Uterus (tissue), 4 donors: Measurements from ENCODE around the gene SLC35F3. TPM values are rescaled to one million over a fixed set of nuclear protein-coding genes. Genes with fewer than 3 reads are reported as not detected.

Experiments used
- DNase-seq, 2 donors: peaks; one replicate each; pipeline ENCODE4 v3.0.0-alpha.2; 2019 to 2020
- H3K27ac ChIP-seq, 2 donors: fragments of 200-600 bp; sonication (generic); 1 replicate in 1 of 2; 2 replicates in 1 of 2; pipeline ENCODE4 v1.5.1; 2016 to 2018
- H3K27me3 ChIP-seq, 2 donors: fragments of 200-600 bp; sonication (generic); one replicate each; pipeline ENCODE4 v1.5.1; 2018 to 2019; ENCODE audit warnings: control low read depth in 1 of 2
- H3K36me3 ChIP-seq, 2 donors: fragments of 200-600 bp; sonication (generic); one replicate each; pipeline ENCODE4 v1.5.1; 2019; ENCODE audit warnings: control low read depth in 1 of 2
- H3K4me1 ChIP-seq, 2 donors: fragments of 200-600 bp; sonication (generic); one replicate each; pipeline ENCODE4 v1.5.1; 2018 to 2019; ENCODE audit warnings: control low read depth in 1 of 2
- H3K4me3 ChIP-seq, 2 donors: fragments of 200-600 bp; sonication (generic); 1 replicate in 1 of 2; 2 replicates in 1 of 2; pipeline ENCODE4 v1.5.1; 2018 to 2019; ENCODE audit warnings: mild to moderate bottlenecking in 1 of 2
- H3K9me3 ChIP-seq, 2 donors: fragments of 200-600 bp; sonication (generic); one replicate each; pipeline ENCODE4 v1.5.1; 2019; ENCODE audit warnings: control low read depth in 1 of 2
- POLR2A ChIP-seq, 2 donors: fragments of 450-650 bp; IDR thresholded peaks; one replicate each; pipeline ENCODE4 v1.6.1; 2016; ENCODE audit warnings: antibody characterized with exemption in 2 of 2, mild to moderate bottlenecking in 1 of 2, moderate library complexity in 1 of 2
- intact Hi-C: fragments of 100-400 bp; cut with DNase I; formaldehyde crosslinking; loops from one replicate; pipeline ENCODE4 v1.15.1; 2023; ENCODE audit warnings: low total_unique reads
- total RNA-seq, 4 donors: library from RNA; depleted of rRNA in 3 of 4; stranded (reverse); fragments of >200 nt in 3 of 4; gene quantifications; one replicate each; pipeline versions ENCODE4 v1.1.0 to v1.2.4, GENCODE V29; 2014 to 2023
- TF ChIP-seq, protein P1 (sequence below), 4 experiments: fragments of 200-600 bp in 2 of 4; fragments of 450-650 bp in 2 of 4; sonication (generic) in 2 of 4; IDR thresholded peaks; one replicate each; pipeline ENCODE4 v1.5.1; 2016 to 2019; ENCODE audit warnings: antibody characterized with exemption in 4 of 4, mild to moderate bottlenecking in 2 of 4, moderate library complexity in 1 of 4
- donor health status: DM: yes; HTN: yes; CAD: no.

Gene SLC35F3
- total RNA-seq, 4 donors from 2014 or later, result 0.24 to 0.62 (median 0.26) TPM; not detected in 1

DNA sequence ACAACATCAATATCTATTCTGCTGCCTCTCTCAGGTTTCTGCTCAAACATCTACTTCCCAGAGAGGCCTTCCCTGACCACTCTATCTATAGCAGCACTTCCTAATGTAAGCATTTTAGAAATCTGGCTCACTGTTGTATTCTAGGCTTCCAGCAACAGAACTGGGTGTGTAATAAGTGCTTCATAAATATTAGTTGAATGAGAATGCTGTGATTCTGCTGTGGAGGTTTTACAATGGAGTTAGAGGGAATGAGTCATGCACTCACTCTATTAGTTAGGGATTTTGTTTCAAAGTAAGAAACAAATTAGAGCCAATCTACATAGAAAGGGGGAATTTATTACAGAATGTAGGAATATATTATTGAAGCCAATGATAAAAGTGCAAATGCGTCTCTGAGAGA, 38.6 kb upstream of the SLC35F3 start:
- intact Hi-C loops, result no loop called here
- TF ChIP-seq, protein P1, sequence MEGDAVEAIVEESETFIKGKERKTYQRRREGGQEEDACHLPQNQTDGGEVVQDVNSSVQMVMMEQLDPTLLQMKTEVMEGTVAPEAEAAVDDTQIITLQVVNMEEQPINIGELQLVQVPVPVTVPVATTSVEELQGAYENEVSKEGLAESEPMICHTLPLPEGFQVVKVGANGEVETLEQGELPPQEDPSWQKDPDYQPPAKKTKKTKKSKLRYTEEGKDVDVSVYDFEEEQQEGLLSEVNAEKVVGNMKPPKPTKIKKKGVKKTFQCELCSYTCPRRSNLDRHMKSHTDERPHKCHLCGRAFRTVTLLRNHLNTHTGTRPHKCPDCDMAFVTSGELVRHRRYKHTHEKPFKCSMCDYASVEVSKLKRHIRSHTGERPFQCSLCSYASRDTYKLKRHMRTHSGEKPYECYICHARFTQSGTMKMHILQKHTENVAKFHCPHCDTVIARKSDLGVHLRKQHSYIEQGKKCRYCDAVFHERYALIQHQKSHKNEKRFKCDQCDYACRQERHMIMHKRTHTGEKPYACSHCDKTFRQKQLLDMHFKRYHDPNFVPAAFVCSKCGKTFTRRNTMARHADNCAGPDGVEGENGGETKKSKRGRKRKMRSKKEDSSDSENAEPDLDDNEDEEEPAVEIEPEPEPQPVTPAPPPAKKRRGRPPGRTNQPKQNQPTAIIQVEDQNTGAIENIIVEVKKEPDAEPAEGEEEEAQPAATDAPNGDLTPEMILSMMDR (IDR thresholded peaks at IDR 0.05), result no peak
- no peak for TF ChIP-seq POLR2A (IDR thresholded peaks at IDR 0.05)
- Histone ChIP-seq H3K9me3 (no peaks in the 10 kb centered on the region), H3K4me3 (no peak overlapping the region), H3K27me3 (no peaks in the 10 kb centered on the region), H3K36me3 (no peaks in the 10 kb centered on the region), H3K4me1 (no peaks in the 10 kb centered on the region), H3K27ac (no peak overlapping the region)
- DNase-seq, result no peak

DNA sequence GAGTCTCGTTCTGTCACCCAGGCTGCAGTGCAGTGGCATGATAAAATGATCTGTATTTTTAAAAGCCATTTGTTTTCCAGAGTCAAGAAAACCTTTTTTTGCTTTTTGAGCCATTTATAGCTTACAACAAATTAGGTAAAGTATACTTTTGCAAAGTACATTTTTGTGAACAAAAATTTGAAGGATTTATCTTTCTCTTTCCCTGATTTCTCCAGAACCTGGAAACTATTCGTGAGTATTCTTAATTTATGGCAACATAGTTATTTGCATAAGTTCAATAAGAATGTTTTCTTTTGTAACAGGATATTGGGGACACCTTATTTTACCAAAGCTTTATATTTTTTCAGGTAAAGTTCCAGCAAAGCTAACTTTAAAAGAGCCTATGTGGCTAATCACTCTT, 37.4 kb upstream of the SLC35F3 start:
- Histone ChIP-seq H3K4me1 (no peaks in the 10 kb centered on the region), H3K4me3 (no peak overlapping the region), H3K27ac (no peak overlapping the region), H3K27me3 (no peaks in the 10 kb centered on the region), H3K9me3 (no peaks in the 10 kb centered on the region), H3K36me3 (no peaks in the 10 kb centered on the region)
- intact Hi-C loops, result no loop called here
- no peak for DNase-seq
- TF ChIP-seq, protein P1 (IDR thresholded peaks at IDR 0.05), result no peak
- no peak for TF ChIP-seq POLR2A (IDR thresholded peaks at IDR 0.05)

DNA sequence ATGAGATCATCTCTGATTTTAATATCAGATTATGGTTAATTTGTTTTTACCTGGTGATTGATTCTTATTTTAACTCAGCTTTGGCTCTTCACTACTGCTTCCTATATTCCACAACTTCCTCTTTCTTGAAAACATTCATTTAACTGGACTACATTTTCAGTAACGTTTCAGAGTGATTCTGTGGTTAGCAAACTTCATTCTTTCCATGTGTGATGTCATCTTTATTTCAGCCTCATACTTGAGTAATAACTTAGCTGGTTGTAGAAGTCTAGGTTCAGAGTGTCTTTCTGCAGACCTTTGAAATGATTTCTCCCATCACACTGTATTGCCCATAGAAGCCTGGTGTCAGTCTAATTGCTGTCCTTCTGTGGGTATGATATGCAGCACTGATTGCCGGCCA, 36.0 kb upstream of the SLC35F3 start:
- intact Hi-C loops, result no loop called here
- DNase-seq, result no peak
- no peak overlapping the region for H3K4me3 ChIP-seq
- H3K4me1 ChIP-seq, result no peaks in the 10 kb centered on the region
- no peaks in the 10 kb centered on the region for H3K27me3 ChIP-seq
- no peak for TF ChIP-seq POLR2A (IDR thresholded peaks at IDR 0.05)
- TF ChIP-seq, protein P1 (IDR thresholded peaks at IDR 0.05), result no peak
- H3K9me3 ChIP-seq, result no peaks in the 10 kb centered on the region
- no peaks in the 10 kb centered on the region for H3K36me3 ChIP-seq
- H3K27ac ChIP-seq, result peak overlapping the region in 1 of 2 donors; percentile 59

DNA sequence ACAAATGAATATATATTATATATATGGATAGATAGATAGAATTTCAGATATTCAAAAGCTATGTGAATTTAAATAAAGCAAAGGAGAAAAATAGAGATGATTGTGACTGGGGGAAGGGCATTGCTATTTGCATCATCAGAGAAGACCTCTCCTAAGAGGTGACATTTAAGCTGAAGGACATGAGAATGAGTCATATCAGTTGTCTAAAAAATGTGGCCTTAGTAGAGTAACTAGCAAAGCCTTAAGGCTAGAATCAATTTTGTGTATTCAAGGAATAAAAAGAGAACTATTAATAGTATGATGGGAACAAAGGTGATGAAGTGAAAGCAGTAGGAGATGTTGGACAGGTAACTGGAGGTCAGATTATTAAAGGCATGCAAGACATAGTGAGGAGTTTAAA, 34.8 kb upstream of the SLC35F3 start:
- Histone ChIP-seq H3K27ac (peak overlapping the region in 1 of 2 donors; percentile 59), H3K9me3 (no peaks in the 10 kb centered on the region), H3K4me3 (no peak overlapping the region), H3K27me3 (no peaks in the 10 kb centered on the region), H3K4me1 (no peaks in the 10 kb centered on the region), H3K36me3 (no peaks in the 10 kb centered on the region)
- DNase-seq, result no peak
- intact Hi-C loops, result no loop called here
- TF ChIP-seq, protein P1 (IDR thresholded peaks at IDR 0.05), result no peak
- TF ChIP-seq POLR2A (IDR thresholded peaks at IDR 0.05), result no peak

DNA sequence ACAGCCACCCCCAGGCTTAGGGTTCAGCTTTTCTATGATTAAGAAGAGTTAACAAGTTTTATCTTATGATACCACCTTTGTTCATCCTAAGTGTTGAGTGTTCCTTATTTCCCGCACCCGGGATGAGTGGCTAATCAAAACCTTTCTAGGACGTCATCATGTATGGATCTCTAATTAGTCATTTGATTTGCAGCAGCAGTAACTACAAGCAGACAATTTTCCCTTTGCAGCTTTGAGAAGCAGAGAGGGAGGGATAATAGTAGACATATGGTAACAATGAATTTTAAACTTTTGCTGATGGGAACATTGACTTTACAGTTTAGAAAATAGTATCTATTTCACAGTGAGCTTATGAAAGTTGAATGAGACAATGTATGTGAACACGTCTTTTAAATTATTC, 30.8 kb upstream of the SLC35F3 start:
- no peaks in the 10 kb centered on the region for H3K9me3 ChIP-seq
- no peak overlapping the region for H3K4me3 ChIP-seq
- H3K27me3 ChIP-seq, result no peaks in the 10 kb centered on the region
- intact Hi-C loops, result no loop called here
- H3K4me1 ChIP-seq, result no peaks in the 10 kb centered on the region
- no peaks in the 10 kb centered on the region for H3K36me3 ChIP-seq
- no peak for DNase-seq
- TF ChIP-seq POLR2A (IDR thresholded peaks at IDR 0.05), result no peak
- TF ChIP-seq, protein P1 (IDR thresholded peaks at IDR 0.05), result no peak
- no peak overlapping the region for H3K27ac ChIP-seq
